Left hindlimb (tissue), 1 donor: ENCODE results near the gene TTF2.
"Not testable (repeated sequence)": the region's sequence is repeated elsewhere in the genome, so short reads cannot be mapped to it uniquely, and the experiment has no call there.

Source experiments
- DNase-seq: peaks from one replicate; pipeline ENCODE4 v3.0.0-alpha.2; 2018

The TTF2 gene

DNA sequence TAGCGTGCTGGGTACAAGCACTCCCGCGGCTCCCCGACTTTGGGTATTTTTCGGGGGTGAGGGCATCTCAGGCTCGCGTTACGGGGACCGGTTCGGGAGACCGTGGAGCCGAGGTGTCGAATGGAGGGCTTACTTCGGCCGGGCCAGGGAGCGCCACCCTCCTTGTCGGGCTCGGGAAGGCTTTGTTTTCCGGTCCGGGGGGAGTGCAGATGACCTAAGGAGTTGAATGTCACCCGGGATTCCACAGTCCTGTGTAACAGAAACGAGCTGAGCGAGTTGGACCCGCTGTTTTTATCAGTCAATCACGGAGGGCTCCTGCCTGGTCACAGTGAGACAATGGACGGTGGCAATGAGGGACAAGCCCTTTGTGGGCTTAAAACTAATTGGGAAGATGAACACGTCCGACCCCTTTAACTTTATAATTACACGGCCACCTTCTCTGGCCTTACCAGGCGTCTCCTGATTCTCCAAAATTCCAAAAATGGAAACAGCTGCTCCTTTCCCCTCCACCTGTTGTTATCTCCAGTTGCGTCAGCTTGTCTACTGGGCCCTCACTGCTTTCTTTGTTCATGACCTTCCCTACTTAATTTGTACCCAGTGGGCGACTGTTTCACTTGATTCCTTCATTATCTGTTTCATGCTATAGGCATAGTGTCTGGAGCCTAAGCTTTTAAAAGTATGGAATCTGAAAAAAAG, 62.4 kb downstream of the TTF2 start:
- DNase-seq, result no peak

DNA sequence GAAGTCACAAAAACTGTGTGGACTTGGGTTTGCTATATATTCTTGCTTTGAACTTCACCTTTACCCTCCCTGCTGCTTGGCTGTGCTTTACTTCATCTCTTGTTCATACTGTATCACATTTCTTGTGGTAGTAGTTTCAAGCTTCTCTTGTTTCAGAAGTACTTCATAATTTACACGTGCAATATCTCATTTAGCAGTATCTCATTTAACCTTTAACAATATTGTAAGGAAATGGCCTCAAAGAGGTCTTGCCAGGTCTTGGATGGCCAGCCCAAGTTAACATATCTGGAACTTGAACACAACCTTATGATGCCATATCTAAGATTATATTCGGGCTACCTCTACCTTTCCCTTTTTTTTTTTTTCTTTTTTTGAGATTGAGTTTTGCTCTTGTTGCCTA, 63.1 kb downstream of the TTF2 start:
- no peak for DNase-seq

DNA sequence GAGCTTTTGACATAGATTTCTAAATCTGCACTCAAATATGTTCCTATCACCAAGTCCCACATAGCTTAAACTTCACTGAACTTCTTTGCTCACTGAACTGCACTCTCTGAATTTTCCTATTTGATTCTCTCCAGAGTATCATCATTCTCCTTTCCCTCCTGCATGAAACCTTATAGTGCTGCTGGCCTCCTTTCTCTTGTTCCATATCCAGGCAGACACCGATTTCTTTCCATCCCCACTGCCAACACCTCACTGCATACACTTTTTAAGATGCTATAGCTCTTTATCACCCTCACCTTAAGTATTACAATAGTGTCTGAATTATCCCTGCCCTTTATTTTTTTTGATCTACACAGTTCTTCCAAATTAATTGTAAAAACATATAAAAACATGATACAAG, 64.5 kb downstream of the TTF2 start:
- DNase-seq, result no peak

DNA sequence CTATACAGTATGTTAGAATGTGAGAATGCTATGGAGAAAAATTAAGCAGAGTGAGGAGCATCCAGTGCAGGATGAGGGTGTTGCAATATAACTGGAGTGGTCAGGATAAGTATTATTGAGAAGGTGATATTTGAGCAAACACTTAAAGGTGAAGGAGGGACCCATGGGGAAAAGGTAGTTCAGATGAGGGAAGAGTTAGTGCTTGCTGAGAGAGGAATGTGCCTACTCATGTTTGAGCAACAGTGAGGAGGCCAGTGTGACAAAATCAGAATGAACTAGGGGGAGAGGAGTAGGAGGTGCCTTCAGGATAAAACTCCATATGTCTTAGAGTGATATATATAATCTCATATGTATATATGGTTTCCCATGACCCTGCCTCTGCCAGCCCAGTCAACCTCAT, 67.7 kb downstream of the TTF2 start:
- DNase-seq, result no peak

DNA sequence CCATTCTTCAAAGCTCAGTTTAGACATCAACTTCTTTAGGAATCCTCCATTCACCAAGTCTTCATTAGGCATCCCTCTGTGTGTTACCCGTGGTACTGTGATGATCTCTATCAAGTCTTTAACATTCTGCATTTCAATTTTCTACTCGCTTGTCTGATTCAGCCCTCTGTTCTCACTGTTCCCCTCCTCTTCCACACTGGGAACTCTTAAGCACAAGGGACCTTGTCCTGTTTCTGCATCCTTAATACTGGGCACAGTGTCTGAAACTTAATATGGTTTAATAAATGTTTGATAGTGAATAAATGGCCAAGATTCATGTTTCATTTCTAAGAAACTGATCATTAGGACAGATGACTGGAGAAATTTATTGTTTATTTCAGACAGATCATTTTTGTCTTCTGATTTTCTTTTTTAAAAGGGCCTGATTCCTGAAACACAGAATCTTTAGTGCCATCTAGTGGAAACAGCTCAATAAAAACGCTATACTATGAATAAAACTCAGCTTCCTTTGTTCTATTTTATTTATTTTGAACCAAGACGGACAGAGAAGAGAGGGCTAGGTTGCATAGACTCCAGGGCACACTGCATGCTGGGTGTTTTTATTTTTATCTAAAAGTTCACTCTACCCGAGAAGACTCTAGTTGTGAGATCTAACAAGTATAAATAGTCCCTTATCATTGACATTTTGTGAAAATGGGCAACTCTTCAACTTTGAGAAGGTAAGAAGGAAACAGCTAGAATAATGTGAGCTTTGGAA, 68.4 kb downstream of the TTF2 start:
- no peak for DNase-seq

DNA sequence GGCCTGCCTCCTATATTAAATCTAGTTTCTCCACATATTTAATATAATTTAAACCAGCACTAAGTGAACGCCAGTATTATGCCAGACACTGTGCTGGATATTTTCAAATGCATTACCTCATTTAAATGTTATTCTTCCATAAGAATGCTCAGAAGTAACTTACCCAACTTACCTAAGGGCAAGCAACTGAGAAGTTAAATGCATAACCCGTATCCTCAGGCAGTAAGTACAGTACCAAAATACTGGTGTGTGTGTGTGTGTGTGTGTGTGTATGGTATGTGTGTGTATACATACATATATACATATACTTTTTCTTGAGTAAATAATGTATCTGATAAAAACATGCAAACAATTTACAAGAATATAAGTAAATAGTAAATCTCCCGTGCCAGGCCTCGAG, 70.4 kb downstream of the TTF2 start:
- no peak for DNase-seq

DNA sequence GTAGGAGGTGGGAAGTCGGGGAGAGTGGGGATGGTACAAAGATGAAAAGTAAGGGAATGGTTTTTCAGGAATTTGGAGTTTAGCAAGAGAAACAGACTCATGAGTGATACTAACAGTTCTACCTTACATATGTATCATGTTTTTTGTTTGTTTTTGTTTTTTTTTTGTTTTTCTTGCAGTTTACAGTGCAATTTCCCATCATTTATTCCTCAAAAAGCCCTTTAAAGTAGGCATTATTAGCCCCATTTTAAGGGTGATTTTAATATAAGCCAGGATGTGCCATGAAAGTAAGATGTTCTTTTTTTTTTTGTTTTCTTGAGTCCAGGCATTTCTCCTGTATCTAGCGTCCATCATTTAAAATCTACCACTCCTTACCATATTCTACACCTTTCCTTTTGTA, 75.2 kb downstream of the TTF2 start:
- no peak for DNase-seq

DNA sequence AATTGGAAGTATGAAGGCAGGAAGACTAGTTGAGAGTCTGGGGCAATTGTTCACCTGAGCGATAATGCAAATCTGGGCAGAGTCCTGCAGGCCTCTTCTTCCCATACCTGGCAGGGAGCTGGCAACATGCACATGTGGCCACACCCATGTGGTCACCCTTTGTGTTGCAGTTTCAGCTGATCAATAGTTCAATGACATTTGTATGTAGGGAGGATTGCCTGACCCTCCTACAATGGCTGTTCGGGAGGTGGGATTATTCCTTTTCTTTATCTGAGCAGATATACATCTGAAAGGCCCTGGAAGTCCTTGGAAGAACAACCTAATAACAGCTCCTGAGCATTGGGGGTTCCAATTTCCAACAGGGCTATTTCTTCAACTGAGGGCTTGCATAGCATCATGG, 76.6 kb downstream of the TTF2 start:
- no peak for DNase-seq

DNA sequence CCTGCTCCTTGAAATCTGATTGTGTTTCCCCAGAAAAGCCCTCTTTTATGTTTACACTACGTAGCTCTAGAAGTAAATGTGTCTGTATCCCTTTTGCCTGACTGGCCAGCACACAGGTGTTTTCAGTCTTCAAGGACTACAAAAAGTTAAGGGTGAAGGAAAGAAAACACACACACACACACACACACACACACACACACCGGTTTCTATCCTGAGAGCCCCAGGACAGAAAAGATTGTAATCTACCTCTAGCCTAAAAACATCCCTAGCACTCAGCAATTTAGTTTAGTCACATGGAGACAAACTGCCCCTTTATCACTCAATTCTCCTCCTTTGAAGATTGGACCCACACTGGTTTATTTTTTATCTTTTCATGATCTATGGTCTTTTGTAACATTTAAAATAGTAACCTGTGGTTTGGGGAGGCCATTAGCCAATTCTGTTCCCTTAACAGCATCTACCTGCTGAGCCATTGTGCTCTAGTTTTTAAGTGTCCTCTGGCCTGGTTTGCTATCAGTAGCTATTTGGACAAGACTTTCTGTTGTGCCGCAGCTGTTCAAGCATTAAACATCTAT, 77.2 kb downstream of the TTF2 start:
- DNase-seq, result no peak

DNA sequence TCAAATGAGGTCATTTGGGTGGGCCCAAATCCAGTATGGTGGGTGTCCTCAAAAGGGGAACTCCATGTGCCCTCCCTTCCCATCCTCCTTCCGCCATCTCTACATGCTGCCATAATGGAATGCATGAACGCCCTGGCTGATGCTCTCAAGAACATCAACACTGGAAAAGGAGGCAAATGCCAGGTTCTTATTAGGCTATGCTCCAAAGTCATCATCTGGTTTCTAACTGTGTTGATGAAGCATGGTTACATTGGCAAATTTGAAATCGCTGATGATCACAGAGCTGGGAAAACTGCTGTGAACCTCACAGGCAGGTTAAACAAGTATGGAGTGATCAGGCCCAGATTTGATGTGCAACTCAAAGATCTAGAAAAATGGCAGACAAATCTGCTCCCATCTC, 78.0 kb downstream of the TTF2 start:
- no peak for DNase-seq

DNA sequence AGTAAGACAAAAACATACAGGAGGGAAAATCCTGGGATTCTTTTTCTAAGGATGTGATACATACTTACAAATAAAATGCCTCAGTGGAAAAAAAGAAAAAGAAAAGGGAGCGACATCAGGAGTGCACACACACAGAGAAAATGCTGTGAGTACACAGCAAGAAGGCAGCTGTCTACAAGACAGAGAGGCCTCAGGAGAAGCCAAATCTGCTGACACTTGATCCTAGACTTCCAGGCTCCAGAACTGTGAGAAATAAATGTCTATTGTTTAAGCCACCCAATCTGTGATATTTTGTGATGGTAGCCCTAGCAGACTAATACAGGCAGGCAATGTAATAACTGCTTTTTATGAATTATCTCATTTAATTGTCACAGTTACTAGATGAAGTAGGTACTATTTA, 78.4 kb downstream of the TTF2 start:
- no peak for DNase-seq

DNA sequence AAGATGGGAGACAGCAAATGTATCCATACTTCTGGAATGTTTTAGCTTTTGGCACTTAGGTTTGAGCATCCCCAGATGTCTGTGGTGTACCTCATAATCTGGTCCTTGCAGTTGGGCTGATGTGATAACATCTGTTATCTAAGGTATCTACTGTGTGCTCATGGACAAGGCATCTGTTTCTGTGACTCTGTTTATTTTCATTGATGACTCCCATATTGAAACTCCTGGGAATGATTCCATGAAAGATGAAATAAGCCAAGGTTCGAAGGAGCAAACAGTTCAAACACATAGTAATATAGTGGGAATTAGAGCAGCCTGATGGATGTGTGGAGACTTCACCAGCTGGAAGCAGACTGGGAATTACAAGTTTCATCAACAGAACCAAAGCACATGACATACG, 82.1 kb downstream of the TTF2 start:
- DNase-seq, result no peak

DNA sequence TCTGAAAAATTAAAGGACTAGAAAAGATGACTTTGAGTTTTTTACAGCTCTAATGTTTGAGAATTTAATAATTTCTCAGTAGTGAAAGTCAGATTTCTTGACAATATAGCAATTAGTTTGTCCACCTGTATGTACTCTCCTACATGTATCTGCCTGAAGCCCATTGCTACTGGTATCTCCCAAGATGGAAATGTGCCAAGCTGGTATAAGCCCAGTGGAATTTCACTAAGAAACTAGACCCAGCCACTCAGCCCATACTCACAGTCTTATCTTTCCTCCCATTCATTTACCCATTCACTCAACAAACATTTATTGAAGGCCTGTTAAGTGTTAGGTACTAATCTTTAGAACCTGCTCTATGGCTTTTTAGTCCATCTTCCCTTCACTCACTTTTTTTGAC, 83.0 kb downstream of the TTF2 start:
- DNase-seq, result no peak

DNA sequence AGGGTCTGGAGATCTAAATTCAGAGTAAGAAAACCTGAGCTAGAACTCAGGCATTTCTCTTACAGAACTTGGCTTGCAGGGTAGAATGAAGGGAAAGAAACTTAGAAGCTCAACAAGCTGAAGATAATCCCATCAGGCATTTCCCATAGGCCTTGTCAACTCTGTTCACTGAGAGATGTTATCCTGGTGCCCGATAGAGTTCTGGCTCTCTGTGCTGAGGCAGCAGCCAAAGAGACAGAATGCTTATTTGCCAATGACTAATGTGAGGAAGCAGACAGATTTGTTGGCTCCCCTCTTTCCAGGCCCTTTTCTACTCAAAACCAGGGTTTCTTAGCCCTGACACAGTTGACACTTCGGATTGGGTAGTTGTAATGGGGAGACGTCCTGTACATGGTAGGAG, 83.7 kb downstream of the TTF2 start:
- DNase-seq, result no peak

DNA sequence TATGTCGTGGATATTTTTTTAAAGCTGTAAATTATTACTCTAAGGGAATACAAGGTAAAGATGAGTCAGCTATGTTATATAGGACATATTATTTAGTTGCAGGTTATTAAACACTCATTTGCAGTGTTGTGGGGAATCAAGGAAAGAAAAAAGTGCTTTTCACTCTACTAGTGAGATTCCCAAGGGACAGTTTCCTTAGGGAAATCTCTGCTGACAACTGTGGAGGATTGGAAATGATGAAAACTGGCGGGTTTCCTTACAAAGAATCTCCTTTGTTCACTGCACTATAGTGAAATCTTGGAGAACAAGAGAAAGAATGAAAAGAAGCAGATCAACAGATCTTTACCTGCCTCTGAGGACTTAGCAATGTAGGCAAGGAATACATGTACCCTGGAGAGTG, 85.9 kb downstream of the TTF2 start:
- no peak for DNase-seq

DNA sequence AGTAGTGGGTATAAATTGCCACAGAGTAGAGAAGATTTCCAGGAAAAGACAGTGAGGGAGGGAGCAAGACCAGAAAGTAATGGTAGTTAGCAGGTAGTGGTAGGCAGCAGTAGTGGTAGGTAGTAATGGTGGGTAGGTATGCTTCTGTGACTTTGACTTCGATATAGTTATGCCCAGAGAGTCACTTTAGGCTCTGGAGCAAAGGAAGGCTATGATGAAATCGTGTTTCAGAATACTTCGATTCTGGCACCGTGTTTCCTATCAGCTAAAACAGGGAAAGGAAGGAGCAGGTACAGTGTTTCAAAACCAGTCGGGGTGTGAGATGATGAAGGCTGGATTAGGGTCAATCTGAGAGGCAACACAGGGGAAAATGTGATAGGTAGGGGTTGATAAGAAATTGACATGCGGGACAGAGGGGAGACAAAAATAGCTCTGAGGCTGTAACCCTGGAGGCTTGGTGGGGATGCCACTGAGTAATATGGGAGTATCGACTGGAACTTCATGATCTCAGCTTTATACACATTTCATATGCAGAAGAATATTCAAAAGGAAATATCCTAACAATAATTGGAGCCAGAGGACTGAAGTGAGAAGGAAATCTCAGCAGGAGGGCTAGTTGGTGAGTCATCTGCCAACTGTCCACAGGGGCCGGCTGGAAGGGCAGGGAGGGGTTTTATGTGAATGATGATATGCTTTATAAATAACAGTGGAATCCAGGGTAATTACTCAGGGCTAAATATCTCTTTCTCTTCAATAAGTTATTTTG, 86.6 kb downstream of the TTF2 start:
- no peak for DNase-seq

DNA sequence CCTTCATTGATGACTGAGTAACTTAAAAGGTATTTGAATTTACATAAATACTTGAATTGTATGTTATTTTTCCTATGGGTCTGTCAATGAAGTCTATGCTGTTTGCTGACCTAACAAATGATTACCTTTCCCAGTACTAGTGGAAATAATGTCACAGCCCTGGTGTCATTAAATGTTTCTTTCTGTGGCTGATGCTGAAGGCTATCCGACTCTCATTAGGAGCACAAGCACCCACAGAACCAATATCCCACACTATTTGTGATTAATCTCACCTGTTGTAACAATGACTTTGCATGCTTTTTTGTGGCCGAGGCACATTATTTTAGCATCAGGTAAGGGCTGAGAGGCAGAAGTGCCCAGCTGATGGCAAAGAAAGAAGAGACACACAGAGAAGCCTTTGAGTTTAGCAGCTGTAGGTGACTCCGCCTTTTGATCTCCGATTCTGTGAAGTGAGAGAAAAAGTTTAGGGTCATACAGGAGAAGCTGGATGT, 87.3 kb downstream of the TTF2 start:
- no peak for DNase-seq

DNA sequence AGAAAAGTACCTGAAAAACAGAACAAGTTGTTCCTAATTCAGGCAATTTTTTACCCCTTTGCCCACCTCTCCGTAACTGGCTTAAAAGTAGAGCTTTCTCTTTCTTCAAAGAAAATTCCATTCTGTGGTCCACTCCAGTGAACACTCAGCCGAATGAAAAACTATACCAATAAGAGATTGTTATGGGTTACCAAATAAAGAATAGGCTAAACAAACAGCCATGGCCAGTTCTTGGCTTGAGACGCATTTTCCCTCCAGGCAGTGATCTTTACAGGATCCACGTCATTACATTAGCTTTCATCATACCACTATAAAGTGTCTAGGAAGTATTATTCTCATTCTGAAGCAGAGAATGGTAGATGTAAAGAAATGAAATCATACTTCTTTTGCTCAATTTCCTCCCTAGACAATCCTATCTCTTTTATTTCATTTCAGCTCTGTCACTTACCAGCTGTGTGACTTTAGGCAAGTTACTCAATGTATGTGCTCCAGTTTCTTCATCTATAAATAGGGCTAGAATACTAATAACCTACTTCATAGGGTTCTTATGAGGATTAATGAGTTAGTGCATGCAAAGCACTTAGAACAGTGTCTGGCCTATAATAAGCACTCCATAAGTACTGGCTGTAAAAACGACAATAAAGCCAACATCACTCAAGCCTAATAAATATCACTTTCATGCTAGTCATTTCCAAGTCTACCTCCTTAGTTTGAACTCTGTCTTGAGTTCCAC, 87.9 kb downstream of the TTF2 start:
- DNase-seq, result no peak

DNA sequence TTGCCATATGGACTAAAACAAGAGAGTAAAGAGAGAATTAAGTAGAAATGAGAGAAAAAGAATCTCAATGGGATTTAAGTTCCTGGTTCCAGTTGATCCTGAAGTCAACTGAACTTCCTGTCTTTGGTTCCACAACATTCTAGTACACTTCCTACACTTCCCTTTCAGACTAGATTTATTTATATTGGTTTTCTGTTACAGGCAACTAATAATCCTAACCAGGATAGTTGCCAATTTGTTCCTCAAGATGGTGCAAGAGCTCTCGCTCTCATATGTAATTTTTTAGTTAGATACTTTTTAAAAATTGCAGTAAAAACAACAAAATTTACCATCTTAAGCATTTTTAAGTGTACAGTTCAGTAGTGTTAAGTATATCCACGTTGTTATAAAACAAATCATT, 90.2 kb downstream of the TTF2 start:
- no peak for DNase-seq

DNA sequence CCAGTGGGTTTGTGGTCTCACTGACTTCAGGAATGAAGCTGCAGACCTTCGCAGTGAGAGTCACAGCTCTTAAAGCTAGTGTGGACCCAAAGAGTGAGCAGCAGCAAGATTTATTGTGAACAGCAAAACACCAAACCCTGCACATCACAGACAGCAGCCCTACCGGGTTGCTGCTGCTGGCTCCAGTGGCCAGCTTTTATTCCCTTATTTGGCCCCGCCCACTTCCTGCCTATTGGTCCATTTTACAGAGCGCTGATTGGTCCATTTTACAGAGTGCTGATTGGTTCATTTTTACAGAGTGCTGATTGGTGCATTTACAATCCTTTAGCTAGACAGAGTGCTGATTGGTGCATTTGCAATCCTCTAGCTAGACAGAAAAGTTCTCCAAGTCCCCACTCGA, 91.2 kb downstream of the TTF2 start:
- not testable (repeated sequence) for DNase-seq
